ENCODE results near the gene CARD11.

DNA sequence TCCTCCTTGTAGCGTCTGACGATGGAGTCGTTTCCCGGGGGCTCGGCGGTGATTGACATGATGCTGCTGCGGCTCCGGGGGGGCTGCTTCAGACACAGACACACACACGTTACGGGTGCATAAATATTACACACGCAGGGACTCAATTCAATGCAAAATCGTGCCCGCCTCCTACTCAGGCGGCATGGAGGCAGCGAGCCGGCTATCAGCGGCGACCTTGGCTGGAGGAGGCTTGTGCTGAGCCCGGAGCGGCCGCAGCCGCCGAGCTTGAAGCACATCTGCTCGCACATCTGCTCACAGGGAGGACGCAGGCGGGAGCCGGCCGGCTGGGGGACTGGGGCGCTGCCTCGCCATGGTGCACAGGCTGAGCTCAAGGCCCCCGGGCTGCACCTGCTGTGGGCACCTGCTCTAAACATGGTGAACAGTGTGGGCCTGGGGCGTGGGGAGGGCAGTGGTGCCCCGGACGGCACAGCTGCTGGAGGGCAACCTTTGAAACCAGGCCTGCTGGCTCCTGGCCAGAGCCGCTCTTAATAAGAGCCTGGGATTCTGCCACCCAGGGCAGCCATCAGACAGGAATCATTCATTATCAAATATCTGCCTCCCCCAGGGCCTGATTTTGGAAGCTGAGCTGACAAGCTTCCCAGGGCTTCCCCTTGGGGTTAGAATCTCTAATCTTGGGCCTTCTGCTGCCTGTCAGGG is 114.9 kb downstream of the CARD11 start:
- TF ChIP-seq CTCF (IDR thresholded peaks at IDR 0.05 in 2 of 3, conservative IDR thresholded peaks at IDR 0.05 in 1 of 3; ENCODE audit: borderline replicate concordance in 1 of 3, insufficient read depth in 1 of 3, low read depth in 2 of 3, low read length in 2 of 3) (no peak), CEBPB (IDR thresholded peaks at IDR 0.05; ENCODE audit: low read depth) (no peak), RAD21 (IDR thresholded peaks at IDR 0.05; ENCODE audit: low read depth) (no peak), POLR2A (IDR thresholded peaks at IDR 0.05; ENCODE audit: borderline replicate concordance, extremely low read depth, insufficient read depth, insufficient read length) (no peak), EZH2 (IDR thresholded peaks at IDR 0.05) (no peak), EZH2phosphoT487 (IDR thresholded peaks at IDR 0.05; ENCODE audit: borderline replicate concordance) (no peak), YY1 (IDR thresholded peaks at IDR 0.05; ENCODE audit: extremely low read depth, insufficient replicate concordance, low read depth, low read length) (no peak), POLR2AphosphoS5 (IDR thresholded peaks at IDR 0.05; ENCODE audit: low read depth, low read length) (no peak), ZNF274 (IDR thresholded peaks at IDR 0.05; ENCODE audit: low read depth, low read length) (no peak), TCF7L2 (IDR thresholded peaks at IDR 0.05; ENCODE audit: borderline replicate concordance, extremely low read depth, insufficient read depth, insufficient read length) (no peak), FOSL1 (IDR thresholded peaks at IDR 0.05; ENCODE audit: low read depth) (no peak), ELF1 (IDR thresholded peaks at IDR 0.05; ENCODE audit: borderline replicate concordance, low read depth) (no peak)
